Lower lobe of right lung (tissue), 2 donors: Measurements from ENCODE around the gene ESRRA. TPM values are rescaled to one million over a fixed set of nuclear protein-coding genes. Genes with fewer than 3 reads are reported as not detected.
A peak's percentile ranks its signal among the peaks of the same experiment; 100 is the strongest.

Experiments
- ATAC-seq, 2 donors: fragments of 200-7000 bp; cut with Tn5 transposase; one replicate each; pipeline ENCODE4 v1.9.1; 2020 to 2022; ENCODE audit warnings: mild to moderate bottlenecking in 2 of 2, moderate library complexity in 2 of 2
- DNase-seq: peaks from one replicate; pipeline ENCODE4 v3.0.0-alpha.2; 2020
- H3K27ac ChIP-seq: fragments of 200-600 bp; one replicate; pipeline ENCODE4 v1.8.0; 2022
- H3K27me3 ChIP-seq: fragments of 200-600 bp; one replicate; pipeline ENCODE4 v1.8.0; 2022; ENCODE audit warnings: low read depth
- H3K36me3 ChIP-seq: fragments of 200-600 bp; one replicate; pipeline ENCODE4 v1.8.0; 2022; ENCODE audit warnings: mild to moderate bottlenecking
- H3K4me1 ChIP-seq: fragments of 200-600 bp; one replicate; pipeline ENCODE4 v1.8.0; 2022
- H3K4me3 ChIP-seq: fragments of 200-600 bp; one replicate; pipeline ENCODE4 v1.8.0; 2022; ENCODE audit warnings: mild to moderate bottlenecking
- H3K9me3 ChIP-seq: fragments of 200-600 bp; one replicate; pipeline ENCODE4 v1.8.0; 2022
- CTCF ChIP-seq: fragments of 200-600 bp; IDR thresholded peaks from one replicate; pipeline ENCODE4 v1.8.0; 2022; ENCODE audit warnings: antibody characterized with exemption, mild to moderate bottlenecking
- intact Hi-C: fragments of 100-400 bp; cut with DNase I; formaldehyde crosslinking; loops from one replicate; pipeline ENCODE4 v1.11.0; 2022
- total RNA-seq: library from RNA; stranded (reverse); fragmentation: NEBNext Ultra II Directional; extraction: Animal tissue kit (Norgen Biotek cat#: 25700); gene quantifications from one replicate; pipeline ENCODE4 v1.2.1, GENCODE V29; 2021
- donor health status: DM: no; HTN: yes; CAD: no; lungs with severe emphysema.

Gene ESRRA
- total RNA-seq, 1 donor from 2014 or later = 47.9 TPM

- Histone ChIP-seq H3K36me3 (peaks cover 12% of the 10 kb centered on the region), H3K27ac (peak overlapping the region; percentile 65), H3K4me3 (peak overlapping the region; percentile 48), H3K27me3 (no peaks in the 10 kb centered on the region), H3K4me1 (peaks cover 38% of the 10 kb centered on the region), H3K9me3 (no peaks in the 10 kb centered on the region)
- ATAC-seq (no peak), DNase-seq (no peak)
- TF ChIP-seq CTCF = no peak
- intact Hi-C loops = no loop called here
Measured at GRCh38 chr11:64339286-64339685, 34.0 kb downstream of the ESRRA start.

GRCh38 chr11:64339754-64340408 is 34.6 kb downstream of the ESRRA start, which contains the start of gene CCDC88B:
Gene CCDC88B (plus strand): TSS chr11:64340204. CDS start chr11:64340267, 63 bp downstream.
- TF ChIP-seq CTCF = no peak
- DNase-seq = peak; percentile 90
- Histone ChIP-seq H3K27me3 (no peaks in the 10 kb centered on the region), H3K4me3 (peak within 1 kb of the TSS; percentile 48), H3K27ac (peak within 1 kb of the TSS; percentile 65), H3K36me3 (peaks cover 15% of the 10 kb centered on the region), H3K4me1 (peaks cover 38% of the 10 kb centered on the region), H3K9me3 (no peaks in the 10 kb centered on the region)
- ATAC-seq = peak; percentile 43 to 63
- intact Hi-C loops = no loop called here

- TF ChIP-seq CTCF = no peak
- peak overlapping the region; percentile 65 for H3K27ac ChIP-seq
- DNase-seq (peak; percentile 83), ATAC-seq (peak in 1 of 2 donors; percentile 9)
- H3K9me3 ChIP-seq = no peaks in the 10 kb centered on the region
- no peaks in the 10 kb centered on the region for H3K27me3 ChIP-seq
- H3K4me3 ChIP-seq = peak overlapping the region; percentile 48
- intact Hi-C loops = no loop called here
- peaks cover 31% of the 10 kb centered on the region for H3K4me1 ChIP-seq
- peaks cover 15% of the 10 kb centered on the region for H3K36me3 ChIP-seq
Measured at GRCh38 chr11:64340671-64341335, 35.5 kb downstream of the ESRRA start.

- DNase-seq (no peak), ATAC-seq (no peak)
- no peak overlapping the region for H3K4me3 ChIP-seq
- TF ChIP-seq CTCF = no peak
- H3K27ac ChIP-seq = peak overlapping the region; percentile 11
- H3K9me3 ChIP-seq = no peaks in the 10 kb centered on the region
- intact Hi-C loops = no loop called here
- peaks cover 31% of the 10 kb centered on the region for H3K4me1 ChIP-seq
- H3K27me3 ChIP-seq = no peaks in the 10 kb centered on the region
- H3K36me3 ChIP-seq = peaks cover 15% of the 10 kb centered on the region
Measured at GRCh38 chr11:64341429-64341828, 36.1 kb downstream of the ESRRA start.

- intact Hi-C loops = no loop called here
- Histone ChIP-seq H3K27me3 (no peaks in the 10 kb centered on the region), H3K36me3 (peaks cover 15% of the 10 kb centered on the region), H3K9me3 (no peaks in the 10 kb centered on the region), H3K4me3 (peak overlapping the region; percentile 47), H3K4me1 (peaks cover 31% of the 10 kb centered on the region), H3K27ac (peak overlapping the region; percentile 76)
- ATAC-seq (peak; percentile 93 to 95), DNase-seq (peak; percentile 94)
- peak; percentile 47 for TF ChIP-seq CTCF
Measured at GRCh38 chr11:64341851-64342791, 36.8 kb downstream of the ESRRA start.
